HG03457 (cell line): ENCODE data around the gene CACNA1C.

Experiments
- ATAC-seq: cut with Tn5 transposase; IDR thresholded peaks from one replicate; pipeline ENCODE4 v1.9.1; 2021; ENCODE audit warnings: moderate number of reproducible peaks; ENCODE audit not compliant: unreplicated experiment

The CACNA1C gene

GRCh38 chr12:2166696-2167095 is 113.9 kb downstream of the CACNA1C start:
- no peak for ATAC-seq

- ATAC-seq, result no peak
These were observed 114.4 kb downstream of the CACNA1C start for GRCh38 chr12:2167231-2167630.

- ATAC-seq, result no peak
These were observed 116.0 kb downstream of the CACNA1C start for GRCh38 chr12:2168808-2169207.

- no peak for ATAC-seq
These were observed 116.7 kb downstream of the CACNA1C start for GRCh38 chr12:2169489-2169888.

- no peak for ATAC-seq
These were observed 117.2 kb downstream of the CACNA1C start for GRCh38 chr12:2169940-2170339.

GRCh38 chr12:2170376-2170775 is 117.6 kb downstream of the CACNA1C start:
- no peak for ATAC-seq

GRCh38 chr12:2171672-2172426 is 119.1 kb downstream of the CACNA1C start:
- ATAC-seq, result no peak

GRCh38 chr12:2172491-2173214 is 119.9 kb downstream of the CACNA1C start:
- ATAC-seq, result no peak

- ATAC-seq, result no peak
These were observed 121.2 kb downstream of the CACNA1C start for GRCh38 chr12:2173971-2174370.

- no peak for ATAC-seq
These were observed 124.2 kb downstream of the CACNA1C start for GRCh38 chr12:2177003-2177402.

- ATAC-seq, result no peak
These were observed 125.0 kb downstream of the CACNA1C start for GRCh38 chr12:2177751-2178150.

- ATAC-seq, result no peak
These were observed 126.3 kb downstream of the CACNA1C start for GRCh38 chr12:2179058-2179457.

GRCh38 chr12:2179953-2180736 is 127.4 kb downstream of the CACNA1C start:
- ATAC-seq, result no peak

GRCh38 chr12:2180737-2181082 is 127.9 kb downstream of the CACNA1C start:
- ATAC-seq, result no peak

- no peak for ATAC-seq
These were observed 131.1 kb downstream of the CACNA1C start for GRCh38 chr12:2183556-2184541.

GRCh38 chr12:2185751-2186341 is 133.1 kb downstream of the CACNA1C start:
- no peak for ATAC-seq

GRCh38 chr12:2187195-2187945 is 134.6 kb downstream of the CACNA1C start:
- ATAC-seq, result no peak

- no peak for ATAC-seq
These were observed 137.3 kb downstream of the CACNA1C start for GRCh38 chr12:2190085-2190484.

GRCh38 chr12:2190896-2191533 is 138.2 kb downstream of the CACNA1C start:
- no peak for ATAC-seq
